HEK293 (cell line): ENCODE data around the gene EPHA2.
A peak's percentile ranks its signal among the peaks of the same experiment; 100 is the strongest.

Source experiments
- CTCF ChIA-PET: fragments of 350-600 bp; formaldehyde crosslinking; extraction: SDS; loops from one replicate; lab custom pipeline; 2021; ENCODE audit warnings: antibody characterized with exemption; lab: Yijun Ruan, JAX
- POLR2A ChIA-PET: fragments of 300-600 bp; formaldehyde crosslinking; extraction: SDS; loops from one replicate; lab custom pipeline; 2020; ENCODE audit warnings: antibody characterized with exemption, inconsistent platforms; lab: Yijun Ruan, JAX
- H3K27ac ChIP-seq: fragments of 200-500 bp; sonication (Bioruptor generic); 2 replicates; pipeline ENCODE4 v1.5.1; 2014; ENCODE audit warnings: low read depth, low read length, control low read depth, inconsistent platforms; ENCODE audit errors: extremely low read depth
- H3K36me3 ChIP-seq, 2 experiments: fragments of 200-500 bp in 1 of 2; sonication (Bioruptor generic) in 1 of 2; 1 replicate in 1 of 2; 2 replicates in 1 of 2; pipeline ENCODE4 v1.5.1; 2014 to 2017; ENCODE audit warnings: inconsistent platforms in 2 of 2, low read length in 2 of 2; ENCODE audit not compliant: control insufficient read depth in 2 of 2, insufficient read depth in 1 of 2
- H3K4me1 ChIP-seq: fragments of 200-500 bp; sonication (Bioruptor generic); 2 replicates; pipeline ENCODE4 v1.5.1; 2014; ENCODE audit warnings: mild to moderate bottlenecking, low read length, inconsistent platforms; ENCODE audit not compliant: control insufficient read depth, insufficient read depth
- H3K4me3 ChIP-seq: 2 replicates; pipeline ENCODE4 v1.5.1; 2011; ENCODE audit warnings: low read depth, mild to moderate bottlenecking, control low read depth, low read length, moderate library complexity
- H3K9me3 ChIP-seq: fragments of 200-500 bp; sonication (Bioruptor generic); 2 replicates; pipeline ENCODE4 v1.5.1; 2014; ENCODE audit warnings: low read depth, low read length, inconsistent platforms; ENCODE audit not compliant: control insufficient read depth, insufficient read depth
- HOXC10 ChIP-seq: sonication (generic); formaldehyde crosslinking; IDR thresholded peaks from 2 replicates; pipeline ENCODE4 v1.8.1; 2023; ENCODE audit warnings: mild to moderate bottlenecking, missing genetic modification reagents
- KLF8 ChIP-seq: fragments of 450-650 bp; formaldehyde crosslinking; IDR thresholded peaks from 2 replicates; pipeline ENCODE4 v1.5.1; 2016; ENCODE audit warnings: missing biosample characterization, missing genetic modification characterization
- MEIS1 ChIP-seq: sonication (generic); formaldehyde crosslinking; IDR thresholded peaks from 2 replicates; pipeline ENCODE4 v1.8.1; 2022; ENCODE audit warnings: missing genetic modification reagents, mild to moderate bottlenecking, borderline replicate concordance
- OSR2 ChIP-seq: fragments of 450-650 bp; formaldehyde crosslinking; IDR thresholded peaks from 2 replicates; pipeline ENCODE4 v1.5.1; 2016; ENCODE audit warnings: missing biosample characterization, missing genetic modification characterization
- SP7 ChIP-seq: fragments of 450-650 bp; formaldehyde crosslinking; IDR thresholded peaks from 2 replicates; pipeline ENCODE4 v1.5.1; 2016; ENCODE audit warnings: missing biosample characterization, missing genetic modification characterization
- ZBTB17 ChIP-seq: fragments of 450-650 bp; formaldehyde crosslinking; IDR thresholded peaks from 2 replicates; pipeline ENCODE4 v1.5.1; 2016; ENCODE audit warnings: missing biosample characterization, missing genetic modification characterization
- ZBTB20 ChIP-seq: fragments of 450-650 bp; formaldehyde crosslinking; IDR thresholded peaks from 2 replicates; pipeline ENCODE4 v1.5.1; 2016; ENCODE audit warnings: missing biosample characterization, missing genetic modification characterization
- ZFHX2 ChIP-seq: fragments of 450-650 bp; formaldehyde crosslinking; conservative IDR thresholded peaks from 2 replicates; pipeline ENCODE4 v1.5.1; 2016; ENCODE audit warnings: missing biosample characterization, missing genetic modification characterization
- ZFP41 ChIP-seq: fragments of 450-650 bp; formaldehyde crosslinking; IDR thresholded peaks from 2 replicates; pipeline ENCODE4 v1.5.1; 2016; ENCODE audit warnings: missing biosample characterization, missing genetic modification characterization, borderline replicate concordance
- ZNF10 ChIP-seq: fragments of 450-650 bp; formaldehyde crosslinking; IDR thresholded peaks from 2 replicates; pipeline ENCODE4 v1.5.1; 2017; ENCODE audit warnings: missing biosample characterization, missing genetic modification characterization
- ZNF157 ChIP-seq: fragments of 450-650 bp; formaldehyde crosslinking; IDR thresholded peaks from 2 replicates; pipeline ENCODE4 v1.5.1; 2016; ENCODE audit warnings: missing biosample characterization, missing genetic modification characterization
- ZNF174 ChIP-seq: fragments of 450-650 bp; formaldehyde crosslinking; IDR thresholded peaks from 2 replicates; pipeline ENCODE4 v1.5.0; 2017; ENCODE audit warnings: missing biosample characterization, mild to moderate bottlenecking, missing genetic modification characterization
- ZNF184 ChIP-seq: fragments of 450-650 bp; IDR thresholded peaks from 2 replicates; pipeline ENCODE4 v1.5.1; 2018; ENCODE audit warnings: missing biosample characterization, mild to moderate bottlenecking, missing genetic modification characterization
- ZNF214 ChIP-seq: fragments of 450-650 bp; formaldehyde crosslinking; IDR thresholded peaks from 2 replicates; pipeline ENCODE4 v1.5.1; 2017; ENCODE audit warnings: missing biosample characterization, mild to moderate bottlenecking, missing genetic modification characterization, borderline replicate concordance
- ZNF423 ChIP-seq: fragments of 450-650 bp; formaldehyde crosslinking; IDR thresholded peaks from 2 replicates; pipeline ENCODE4 v1.5.1; 2016; ENCODE audit warnings: missing biosample characterization, missing genetic modification characterization
- ZNF426 ChIP-seq: fragments of 450-650 bp; formaldehyde crosslinking; IDR thresholded peaks from 2 replicates; pipeline ENCODE4 v1.5.1; 2017; ENCODE audit warnings: missing biosample characterization, missing genetic modification characterization, mild to moderate bottlenecking, inconsistent platforms, moderate library complexity
- ZNF600 ChIP-seq: fragments of 450-650 bp; formaldehyde crosslinking; IDR thresholded peaks from 2 replicates; pipeline ENCODE4 v1.5.1; 2016; ENCODE audit warnings: missing biosample characterization, missing genetic modification characterization
- ZNF621 ChIP-seq: fragments of 450-650 bp; formaldehyde crosslinking; IDR thresholded peaks from 2 replicates; pipeline ENCODE4 v1.5.1; 2017; ENCODE audit warnings: missing biosample characterization, missing genetic modification characterization
- ZNF623 ChIP-seq: fragments of 450-650 bp; formaldehyde crosslinking; IDR thresholded peaks from 2 replicates; pipeline ENCODE4 v1.5.1; 2016; ENCODE audit warnings: missing biosample characterization, missing genetic modification characterization
- ZNF658 ChIP-seq: fragments of 450-650 bp; formaldehyde crosslinking; IDR thresholded peaks from 2 replicates; pipeline ENCODE4; 2016; ENCODE audit warnings: missing biosample characterization, missing genetic modification characterization
- ZNF76 ChIP-seq: fragments of 450-650 bp; formaldehyde crosslinking; IDR thresholded peaks from 2 replicates; pipeline ENCODE4; 2016; ENCODE audit warnings: low read depth, missing biosample characterization, missing genetic modification characterization, borderline replicate concordance
- ZNF777 ChIP-seq: fragments of 450-650 bp; formaldehyde crosslinking; IDR thresholded peaks from 2 replicates; pipeline ENCODE4 v1.5.1; 2017; ENCODE audit warnings: missing biosample characterization, missing genetic modification characterization, borderline replicate concordance
- ZNF791 ChIP-seq: fragments of 450-650 bp; formaldehyde crosslinking; IDR thresholded peaks from 2 replicates; pipeline ENCODE4 v1.5.1; 2016; ENCODE audit warnings: missing biosample characterization, missing genetic modification characterization
- ZSCAN23 ChIP-seq: fragments of 450-650 bp; formaldehyde crosslinking; IDR thresholded peaks from 2 replicates; pipeline ENCODE4 v1.5.1; 2016; ENCODE audit warnings: missing biosample characterization, missing genetic modification characterization
- TF ChIP-seq, protein P1 (sequence below): fragments of 450-650 bp; formaldehyde crosslinking; IDR thresholded peaks from 2 replicates; pipeline ENCODE4 v1.5.1; 2017; ENCODE audit warnings: missing biosample characterization, missing genetic modification characterization
- TF ChIP-seq, protein P2 (sequence below): fragments of 450-650 bp; formaldehyde crosslinking; IDR thresholded peaks from 2 replicates; pipeline ENCODE4 v1.5.1; 2016; ENCODE audit warnings: missing biosample characterization, missing genetic modification characterization
- TF ChIP-seq, protein P3 (sequence below): fragments of 450-650 bp; IDR thresholded peaks from 2 replicates; pipeline ENCODE4 v1.5.1; 2018; ENCODE audit warnings: missing biosample characterization, mild to moderate bottlenecking, missing genetic modification characterization
- TF ChIP-seq, protein P4 (sequence below): fragments of 450-650 bp; formaldehyde crosslinking; IDR thresholded peaks from 2 replicates; pipeline ENCODE4 v1.5.1; 2016; ENCODE audit warnings: missing biosample characterization, missing genetic modification characterization

EPHA2 gene

DNA sequence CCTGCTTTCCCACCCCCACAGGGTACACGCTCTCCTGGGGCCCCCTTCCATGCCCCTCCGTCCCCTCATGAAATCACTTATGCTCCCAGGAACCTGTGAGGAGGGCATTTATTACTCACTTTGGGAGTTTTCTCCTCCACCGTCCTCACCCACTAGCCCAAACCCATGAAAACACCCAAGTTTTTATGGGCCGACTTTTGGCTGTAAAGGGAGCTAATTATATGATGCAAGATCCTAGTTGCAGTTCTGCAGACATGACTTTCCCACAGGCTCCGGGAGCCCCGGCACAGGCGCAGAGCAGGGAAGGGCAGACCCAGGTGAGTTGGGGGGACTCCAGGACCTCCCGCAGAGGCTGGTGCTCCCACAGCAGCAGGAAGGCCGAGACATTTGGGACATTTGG lies 29.7 kb downstream of the EPHA2 start:
- ChIA-PET POLR2A (no interaction called here), CTCF (interaction anchor here (0.5 to 1.2 kb wide), 4 partner anchors 8 to 62 kb away, joined by 3 to 4 read pairs (median 3); no protein-coding TSS in a partner anchor)
- Histone ChIP-seq H3K4me3 (no peak overlapping the region), H3K36me3 (peaks cover 0 to 68% of the 10 kb centered on the region in 2 experiments; a peak in 2 of 3 replicates), H3K4me1 (peaks cover 6% of the 10 kb centered on the region), H3K9me3 (no peaks in the 10 kb centered on the region), H3K27ac (no peak overlapping the region)
- no peak for TF ChIP-seq ZSCAN23 (tag by site-specific recombination)
- no peak for TF ChIP-seq ZNF791 (tag by site-specific recombination)
- TF ChIP-seq MEIS1 (CRISPR knock-in tag) = no peak
- no peak for TF ChIP-seq ZNF658
- peak; percentile 31; the same call in 1 of the 2 replicates for TF ChIP-seq ZFHX2
- no peak for TF ChIP-seq ZNF10 (tag by site-specific recombination)
- TF ChIP-seq ZNF214 (tag by site-specific recombination) = no peak
- peak; percentile 29; the same call in 1 of the 2 replicates for TF ChIP-seq SP7 (tag by site-specific recombination)
- TF ChIP-seq ZNF423 (tag by site-specific recombination) = no peak
- TF ChIP-seq, protein P1, sequence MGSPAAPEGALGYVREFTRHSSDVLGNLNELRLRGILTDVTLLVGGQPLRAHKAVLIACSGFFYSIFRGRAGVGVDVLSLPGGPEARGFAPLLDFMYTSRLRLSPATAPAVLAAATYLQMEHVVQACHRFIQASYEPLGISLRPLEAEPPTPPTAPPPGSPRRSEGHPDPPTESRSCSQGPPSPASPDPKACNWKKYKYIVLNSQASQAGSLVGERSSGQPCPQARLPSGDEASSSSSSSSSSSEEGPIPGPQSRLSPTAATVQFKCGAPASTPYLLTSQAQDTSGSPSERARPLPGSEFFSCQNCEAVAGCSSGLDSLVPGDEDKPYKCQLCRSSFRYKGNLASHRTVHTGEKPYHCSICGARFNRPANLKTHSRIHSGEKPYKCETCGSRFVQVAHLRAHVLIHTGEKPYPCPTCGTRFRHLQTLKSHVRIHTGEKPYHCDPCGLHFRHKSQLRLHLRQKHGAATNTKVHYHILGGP (tag by site-specific recombination) = no peak
- TF ChIP-seq KLF8 (tag by site-specific recombination) = no peak
- no peak for TF ChIP-seq ZNF76 (tag by site-specific recombination)
- TF ChIP-seq ZNF174 (tag by site-specific recombination) = no peak
- TF ChIP-seq ZBTB17 (tag by site-specific recombination) = no peak
- TF ChIP-seq, protein P2, sequence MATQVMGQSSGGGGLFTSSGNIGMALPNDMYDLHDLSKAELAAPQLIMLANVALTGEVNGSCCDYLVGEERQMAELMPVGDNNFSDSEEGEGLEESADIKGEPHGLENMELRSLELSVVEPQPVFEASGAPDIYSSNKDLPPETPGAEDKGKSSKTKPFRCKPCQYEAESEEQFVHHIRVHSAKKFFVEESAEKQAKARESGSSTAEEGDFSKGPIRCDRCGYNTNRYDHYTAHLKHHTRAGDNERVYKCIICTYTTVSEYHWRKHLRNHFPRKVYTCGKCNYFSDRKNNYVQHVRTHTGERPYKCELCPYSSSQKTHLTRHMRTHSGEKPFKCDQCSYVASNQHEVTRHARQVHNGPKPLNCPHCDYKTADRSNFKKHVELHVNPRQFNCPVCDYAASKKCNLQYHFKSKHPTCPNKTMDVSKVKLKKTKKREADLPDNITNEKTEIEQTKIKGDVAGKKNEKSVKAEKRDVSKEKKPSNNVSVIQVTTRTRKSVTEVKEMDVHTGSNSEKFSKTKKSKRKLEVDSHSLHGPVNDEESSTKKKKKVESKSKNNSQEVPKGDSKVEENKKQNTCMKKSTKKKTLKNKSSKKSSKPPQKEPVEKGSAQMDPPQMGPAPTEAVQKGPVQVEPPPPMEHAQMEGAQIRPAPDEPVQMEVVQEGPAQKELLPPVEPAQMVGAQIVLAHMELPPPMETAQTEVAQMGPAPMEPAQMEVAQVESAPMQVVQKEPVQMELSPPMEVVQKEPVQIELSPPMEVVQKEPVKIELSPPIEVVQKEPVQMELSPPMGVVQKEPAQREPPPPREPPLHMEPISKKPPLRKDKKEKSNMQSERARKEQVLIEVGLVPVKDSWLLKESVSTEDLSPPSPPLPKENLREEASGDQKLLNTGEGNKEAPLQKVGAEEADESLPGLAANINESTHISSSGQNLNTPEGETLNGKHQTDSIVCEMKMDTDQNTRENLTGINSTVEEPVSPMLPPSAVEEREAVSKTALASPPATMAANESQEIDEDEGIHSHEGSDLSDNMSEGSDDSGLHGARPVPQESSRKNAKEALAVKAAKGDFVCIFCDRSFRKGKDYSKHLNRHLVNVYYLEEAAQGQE (tag by site-specific recombination) = no peak
- TF ChIP-seq, protein P3, sequence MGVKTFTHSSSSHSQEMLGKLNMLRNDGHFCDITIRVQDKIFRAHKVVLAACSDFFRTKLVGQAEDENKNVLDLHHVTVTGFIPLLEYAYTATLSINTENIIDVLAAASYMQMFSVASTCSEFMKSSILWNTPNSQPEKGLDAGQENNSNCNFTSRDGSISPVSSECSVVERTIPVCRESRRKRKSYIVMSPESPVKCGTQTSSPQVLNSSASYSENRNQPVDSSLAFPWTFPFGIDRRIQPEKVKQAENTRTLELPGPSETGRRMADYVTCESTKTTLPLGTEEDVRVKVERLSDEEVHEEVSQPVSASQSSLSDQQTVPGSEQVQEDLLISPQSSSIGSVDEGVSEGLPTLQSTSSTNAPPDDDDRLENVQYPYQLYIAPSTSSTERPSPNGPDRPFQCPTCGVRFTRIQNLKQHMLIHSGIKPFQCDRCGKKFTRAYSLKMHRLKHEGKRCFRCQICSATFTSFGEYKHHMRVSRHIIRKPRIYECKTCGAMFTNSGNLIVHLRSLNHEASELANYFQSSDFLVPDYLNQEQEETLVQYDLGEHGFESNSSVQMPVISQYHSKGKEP (tag by site-specific recombination) = peak; percentile 86
- TF ChIP-seq ZNF777 (tag by site-specific recombination) = no peak
- TF ChIP-seq ZFP41 (tag by site-specific recombination) = no peak
- TF ChIP-seq ZNF184 (tag by site-specific recombination) = no peak
- peak; percentile 7; the same call in 1 of the 2 replicates for TF ChIP-seq OSR2 (tag by site-specific recombination)
- TF ChIP-seq, protein P4, sequence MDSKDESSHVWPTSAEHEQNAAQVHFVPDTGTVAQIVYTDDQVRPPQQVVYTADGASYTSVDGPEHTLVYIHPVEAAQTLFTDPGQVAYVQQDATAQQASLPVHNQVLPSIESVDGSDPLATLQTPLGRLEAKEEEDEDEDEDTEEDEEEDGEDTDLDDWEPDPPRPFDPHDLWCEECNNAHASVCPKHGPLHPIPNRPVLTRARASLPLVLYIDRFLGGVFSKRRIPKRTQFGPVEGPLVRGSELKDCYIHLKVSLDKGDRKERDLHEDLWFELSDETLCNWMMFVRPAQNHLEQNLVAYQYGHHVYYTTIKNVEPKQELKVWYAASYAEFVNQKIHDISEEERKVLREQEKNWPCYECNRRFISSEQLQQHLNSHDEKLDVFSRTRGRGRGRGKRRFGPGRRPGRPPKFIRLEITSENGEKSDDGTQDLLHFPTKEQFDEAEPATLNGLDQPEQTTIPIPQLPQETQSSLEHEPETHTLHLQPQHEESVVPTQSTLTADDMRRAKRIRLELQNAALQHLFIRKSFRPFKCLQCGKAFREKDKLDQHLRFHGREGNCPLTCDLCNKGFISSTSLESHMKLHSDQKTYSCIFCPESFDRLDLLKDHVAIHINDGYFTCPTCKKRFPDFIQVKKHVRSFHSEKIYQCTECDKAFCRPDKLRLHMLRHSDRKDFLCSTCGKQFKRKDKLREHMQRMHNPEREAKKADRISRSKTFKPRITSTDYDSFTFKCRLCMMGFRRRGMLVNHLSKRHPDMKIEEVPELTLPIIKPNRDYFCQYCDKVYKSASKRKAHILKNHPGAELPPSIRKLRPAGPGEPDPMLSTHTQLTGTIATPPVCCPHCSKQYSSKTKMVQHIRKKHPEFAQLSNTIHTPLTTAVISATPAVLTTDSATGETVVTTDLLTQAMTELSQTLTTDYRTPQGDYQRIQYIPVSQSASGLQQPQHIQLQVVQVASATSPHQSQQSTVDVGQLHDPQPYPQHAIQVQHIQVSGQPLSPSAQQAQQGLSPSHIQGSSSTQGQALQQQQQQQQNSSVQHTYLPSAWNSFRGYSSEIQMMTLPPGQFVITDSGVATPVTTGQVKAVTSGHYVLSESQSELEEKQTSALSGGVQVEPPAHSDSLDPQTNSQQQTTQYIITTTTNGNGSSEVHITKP (tag by site-specific recombination) = peak; percentile 71
- TF ChIP-seq ZNF600 = 0 out of 2 replicates have a peak, but pooled peaks have one; percentile 20
- no peak for TF ChIP-seq HOXC10 (CRISPR knock-in tag)
- no peak for TF ChIP-seq ZNF157
- TF ChIP-seq ZNF426 (tag by site-specific recombination) = no peak
- TF ChIP-seq ZBTB20 = peak; percentile 80; the same call in 1 of the 2 replicates
- TF ChIP-seq ZNF621 (tag by site-specific recombination) = no peak
- TF ChIP-seq ZNF623 = no peak
